ENCODE data around the gene PFN4. TPM values are rescaled to one million over a fixed set of nuclear protein-coding genes. Genes with fewer than 3 reads are reported as not detected.
"Not testable (repeated sequence)": the region's sequence is repeated elsewhere in the genome, so short reads cannot be mapped to it uniquely, and the experiment has no call there.

The PFN4 gene, protein sequence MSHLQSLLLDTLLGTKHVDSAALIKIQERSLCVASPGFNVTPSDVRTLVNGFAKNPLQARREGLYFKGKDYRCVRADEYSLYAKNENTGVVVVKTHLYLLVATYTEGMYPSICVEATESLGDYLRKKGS
- polyA plus RNA-seq: not detected

GRCh38 chr2:24123195-24123921 is at the start of gene PFN4, which contains the start of gene FAM228B:
Gene PFN4 (minus strand): TSS chr2:24123334. CDS start chr2:24122535, 799 bp downstream.
Gene FAM228B (plus strand): TSS chr2:24123469. CDS start chr2:24124362, 893 bp downstream.
- peaks cover 0 to 3% (median 0%) of the 10 kb centered on the region in 3 donors for H3K27me3 Mint-ChIP-seq (ENCODE audit: low read depth in 3 of 3)
- peak within 1 kb of the TSS; percentile 86 to 89 (median 87) for H3K4me3 Mint-ChIP-seq
- H3K9me3 Mint-ChIP-seq: no peaks in the 10 kb centered on the region
- DNase-seq: peak; percentile 79 to 82 (median 79)
- H3K27ac Mint-ChIP-seq: peak within 1 kb of the TSS; percentile 77 to 92 (median 90)
- H3K36me3 Mint-ChIP-seq: peaks cover 0 to 4% (median 3%) of the 10 kb centered on the region in 3 donors
- peaks cover 16 to 24% of the 10 kb centered on the region in 2 donors for H3K4me1 Mint-ChIP-seq

- Mint-ChIP-seq H3K4me1 (no peaks in the 10 kb centered on the region), H3K27me3 (ENCODE audit: low read depth in 3 of 3) (peaks cover 0 to 2% (median 2%) of the 10 kb centered on the region in 3 donors), H3K9me3 (no peaks in the 10 kb centered on the region), H3K36me3 (peaks cover 3 to 8% (median 5%) of the 10 kb centered on the region in 3 donors), H3K27ac (no peak overlapping the region), H3K4me3 (no peak overlapping the region)
- DNase-seq: no peak
Observed at GRCh38 chr2:24169023-24169422, 45.9 kb upstream of the PFN4 start.

GRCh38 chr2:24164416-24164973 is 41.4 kb upstream of the PFN4 start:
- Mint-ChIP-seq H3K27ac (no peak overlapping the region), H3K9me3 (peaks cover 0 to 3% (median 0%) of the 10 kb centered on the region in 6 donors), H3K27me3 (ENCODE audit: low read depth in 3 of 3) (peaks cover 0 to 2% (median 2%) of the 10 kb centered on the region in 3 donors), H3K36me3 (peaks cover 5 to 24% (median 15%) of the 10 kb centered on the region in 3 donors), H3K4me3 (no peak overlapping the region), H3K4me1 (no peaks in the 10 kb centered on the region)
- peak; percentile 10 to 26 (median 14) for DNase-seq

GRCh38 chr2:24163601-24164000 is 40.5 kb upstream of the PFN4 start:
- DNase-seq: no peak
- Mint-ChIP-seq H3K36me3 (peaks cover 5 to 29% (median 19%) of the 10 kb centered on the region in 3 donors), H3K9me3 (peaks cover 0 to 3% (median 0%) of the 10 kb centered on the region in 6 donors), H3K4me3 (no peak overlapping the region), H3K4me1 (no peaks in the 10 kb centered on the region), H3K27ac (no peak overlapping the region), H3K27me3 (ENCODE audit: low read depth in 3 of 3) (peaks cover 0 to 2% (median 2%) of the 10 kb centered on the region in 3 donors)

DNA sequence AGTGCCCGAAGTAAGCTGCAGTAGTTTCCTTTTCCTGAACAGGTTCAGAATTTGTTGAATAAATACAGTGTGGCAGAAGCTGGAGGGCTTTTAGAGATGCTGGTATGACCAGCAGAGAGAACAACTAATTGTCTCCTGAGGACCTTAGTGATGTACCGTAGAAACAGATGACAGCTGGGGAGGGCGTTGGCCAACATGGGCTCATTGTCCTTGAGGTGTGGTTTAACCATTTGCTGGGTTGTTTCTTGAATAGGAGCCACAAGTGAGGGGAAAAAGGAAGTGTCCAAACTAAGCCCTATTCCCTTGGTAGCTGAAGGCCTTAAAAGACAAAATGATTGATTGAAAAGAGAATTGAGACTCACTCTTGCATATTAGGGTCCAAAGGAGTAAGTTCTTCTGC is 40.1 kb upstream of the PFN4 start:
- Mint-ChIP-seq H3K36me3 (peaks cover 3 to 30% (median 23%) of the 10 kb centered on the region in 3 donors), H3K4me1 (no peaks in the 10 kb centered on the region), H3K4me3 (no peak overlapping the region), H3K27ac (no peak overlapping the region), H3K9me3 (peaks cover 0 to 3% (median 0%) of the 10 kb centered on the region in 6 donors), H3K27me3 (ENCODE audit: low read depth in 3 of 3) (peaks cover 0 to 2% (median 2%) of the 10 kb centered on the region in 3 donors)
- no peak for DNase-seq

DNA sequence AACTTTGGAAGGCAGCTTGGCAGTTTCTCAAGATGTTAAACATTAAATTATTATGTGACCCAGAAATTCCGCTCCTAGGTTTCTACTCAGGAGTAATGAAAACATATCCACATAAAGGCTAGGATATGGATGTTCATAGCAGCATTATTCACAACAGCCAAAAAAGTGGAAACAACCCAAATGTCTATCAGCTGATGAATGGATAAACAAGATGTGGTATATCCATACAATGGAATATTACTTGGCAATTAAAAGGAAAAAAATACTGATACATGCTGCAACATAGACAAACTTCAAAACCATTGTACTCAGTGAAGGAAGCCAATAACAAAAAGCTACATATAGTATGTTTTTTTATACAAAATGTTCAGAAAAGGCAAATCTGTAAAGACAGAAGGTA is 39.4 kb upstream of the PFN4 start:
- no peak for DNase-seq
- Mint-ChIP-seq H3K27me3 (ENCODE audit: low read depth in 3 of 3) (peaks cover 0 to 2% (median 2%) of the 10 kb centered on the region in 3 donors), H3K36me3 (peaks cover 0 to 31% (median 25%) of the 10 kb centered on the region in 3 donors), H3K4me3 (no peak overlapping the region), H3K27ac (no peak overlapping the region), H3K9me3 (peaks cover 0 to 3% (median 0%) of the 10 kb centered on the region in 6 donors), H3K4me1 (no peaks in the 10 kb centered on the region)

DNA sequence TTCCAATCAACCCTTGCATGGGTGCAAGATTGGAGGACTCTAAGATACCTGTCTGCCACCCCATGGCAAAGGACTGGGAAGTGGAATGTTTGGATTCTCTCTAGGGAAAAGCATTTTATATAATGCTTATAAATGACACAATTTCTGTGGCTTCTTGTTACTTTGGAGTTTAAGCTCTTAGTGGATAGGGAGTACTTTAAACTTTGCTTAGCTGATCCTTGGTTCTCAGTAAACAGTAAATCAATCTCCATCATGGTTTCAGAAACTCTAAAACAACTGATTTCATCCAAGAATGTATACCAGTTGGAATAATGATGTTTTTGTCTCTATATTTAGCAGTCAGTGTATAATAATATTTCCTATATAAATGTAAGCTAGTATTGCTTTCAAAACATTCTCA is 37.6 kb upstream of the PFN4 start:
- H3K27me3 Mint-ChIP-seq (ENCODE audit: low read depth in 3 of 3): peaks cover 0 to 2% (median 2%) of the 10 kb centered on the region in 3 donors
- H3K36me3 Mint-ChIP-seq: peaks cover 0 to 31% (median 25%) of the 10 kb centered on the region in 3 donors
- no peak for DNase-seq
- H3K9me3 Mint-ChIP-seq: peaks cover 0 to 3% (median 0%) of the 10 kb centered on the region in 6 donors
- no peak overlapping the region for H3K27ac Mint-ChIP-seq
- H3K4me3 Mint-ChIP-seq: no peak overlapping the region
- H3K4me1 Mint-ChIP-seq: no peaks in the 10 kb centered on the region

DNA sequence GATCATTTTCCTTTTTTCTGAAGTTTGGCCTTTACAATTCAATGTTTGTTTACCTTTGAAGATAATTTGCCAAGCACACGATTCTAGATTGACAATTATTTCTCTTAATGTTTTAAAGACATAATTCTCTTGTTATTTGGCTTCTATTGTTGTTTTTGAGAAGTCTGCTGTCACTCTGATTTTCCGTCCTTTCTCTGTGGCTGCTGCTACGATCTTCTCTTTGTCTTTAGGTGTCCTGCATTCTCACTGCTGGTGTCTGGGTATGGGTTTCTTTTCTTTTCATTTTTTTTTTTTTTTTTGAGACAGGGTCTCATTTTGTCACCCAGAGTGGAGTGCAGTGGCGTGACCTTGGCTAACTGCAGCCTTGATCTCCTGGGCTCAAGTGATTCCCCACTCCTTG is 36.6 kb upstream of the PFN4 start:
- no peak overlapping the region for H3K27ac Mint-ChIP-seq
- H3K4me1 Mint-ChIP-seq: no peaks in the 10 kb centered on the region
- H3K36me3 Mint-ChIP-seq: peaks cover 0 to 31% (median 25%) of the 10 kb centered on the region in 3 donors
- peaks cover 0 to 2% (median 2%) of the 10 kb centered on the region in 3 donors for H3K27me3 Mint-ChIP-seq (ENCODE audit: low read depth in 3 of 3)
- H3K9me3 Mint-ChIP-seq: peaks cover 0 to 3% (median 0%) of the 10 kb centered on the region in 6 donors
- H3K4me3 Mint-ChIP-seq: no peak overlapping the region
- DNase-seq: no peak

DNA sequence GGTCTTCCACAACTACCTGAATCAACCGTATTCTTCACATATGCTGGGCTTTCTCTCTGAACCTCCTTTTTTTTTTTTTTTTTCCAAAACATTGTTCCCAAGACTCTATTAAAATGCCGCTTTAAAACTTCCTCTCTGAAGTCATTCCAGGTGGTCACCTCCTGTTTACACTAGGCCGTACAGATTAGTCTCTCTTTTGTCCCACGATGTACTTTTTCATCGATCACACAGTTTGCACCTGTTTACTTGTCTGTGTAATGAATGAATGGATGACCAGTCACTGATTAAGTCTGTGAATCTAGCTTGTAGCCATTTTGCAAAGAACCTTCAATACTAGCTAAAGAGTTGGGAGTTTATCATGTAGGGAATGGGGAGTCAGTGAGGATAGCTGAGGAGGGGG is 35.0 kb upstream of the PFN4 start:
- Mint-ChIP-seq H3K9me3 (peaks cover 0 to 3% (median 0%) of the 10 kb centered on the region in 6 donors), H3K27me3 (ENCODE audit: low read depth in 3 of 3) (peaks cover 0 to 2% (median 0%) of the 10 kb centered on the region in 3 donors), H3K27ac (no peak overlapping the region), H3K4me3 (no peak overlapping the region), H3K4me1 (no peaks in the 10 kb centered on the region), H3K36me3 (peaks cover 0 to 36% (median 27%) of the 10 kb centered on the region in 3 donors)
- DNase-seq: no peak

DNA sequence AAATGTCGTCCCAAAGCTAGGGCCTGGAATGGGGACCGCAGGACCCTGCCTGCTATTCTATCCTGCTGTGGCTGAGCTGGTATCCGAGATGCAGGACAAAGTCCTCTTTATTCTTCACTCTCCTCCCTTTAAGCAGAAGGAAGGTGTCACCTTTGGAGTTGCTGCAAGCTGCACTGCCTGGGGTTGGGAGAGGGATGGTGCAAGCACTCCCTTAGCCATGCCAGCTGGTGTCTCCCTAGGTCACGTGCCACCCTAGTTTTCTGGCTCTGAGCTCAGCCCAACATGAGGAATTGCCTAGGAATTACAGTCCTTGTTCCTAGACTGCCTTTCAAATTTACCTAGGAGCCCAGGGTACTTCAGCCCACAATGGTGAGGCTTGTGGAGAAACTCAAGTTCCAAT is 30.3 kb upstream of the PFN4 start:
- H3K36me3 Mint-ChIP-seq: peaks cover 13 to 41% (median 30%) of the 10 kb centered on the region in 3 donors
- no peak overlapping the region for H3K27ac Mint-ChIP-seq
- no peak for DNase-seq

DNA sequence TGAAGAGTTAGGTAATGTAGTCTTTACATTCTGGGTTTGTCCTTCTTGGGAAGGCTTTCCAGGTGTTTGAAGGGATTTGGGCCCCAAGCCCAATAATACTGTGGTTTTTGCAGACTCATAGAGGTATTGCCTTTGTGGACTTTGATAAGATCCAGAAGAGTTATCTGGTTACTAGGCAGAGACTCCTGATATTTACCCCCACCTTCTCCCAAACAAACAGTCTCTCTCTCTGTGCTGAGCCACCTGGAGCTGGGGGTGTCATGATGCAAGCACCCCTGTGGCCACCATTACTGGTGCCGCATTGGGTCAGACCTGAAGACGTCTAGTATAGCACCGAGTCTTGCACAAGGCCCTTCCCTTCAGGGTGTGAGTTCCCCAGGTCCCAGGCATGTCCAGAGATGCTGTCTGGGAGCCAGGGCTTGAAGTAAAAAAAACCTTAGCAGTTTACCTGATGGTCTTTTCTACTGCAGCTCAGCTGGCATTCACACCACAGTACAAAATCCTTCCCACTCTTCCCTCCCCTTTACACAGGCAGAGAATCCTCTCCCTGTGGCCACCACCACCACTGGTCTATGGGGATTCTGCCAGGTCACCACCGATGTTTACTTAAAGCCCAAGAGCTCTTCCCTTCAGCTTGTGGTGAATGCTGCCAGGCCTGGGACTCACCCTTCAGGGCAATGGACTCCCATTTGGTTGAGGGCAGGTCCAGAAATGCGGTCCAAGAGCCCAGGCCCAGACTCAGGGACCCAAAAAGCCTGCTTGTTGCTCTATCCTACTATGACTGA is 29.5 kb upstream of the PFN4 start:
- H3K9me3 Mint-ChIP-seq: peaks cover 0 to 8% (median 2%) of the 10 kb centered on the region in 6 donors
- DNase-seq: no peak

More for the DNA sequence above, 30.3 kb upstream of the PFN4 start:
- no peak overlapping the region for H3K4me3 Mint-ChIP-seq
- no peaks in the 10 kb centered on the region for H3K4me1 Mint-ChIP-seq
- H3K27me3 Mint-ChIP-seq (ENCODE audit: low read depth in 3 of 3): no peaks in the 10 kb centered on the region
- peaks cover 0 to 3% (median 0%) of the 10 kb centered on the region in 6 donors for H3K9me3 Mint-ChIP-seq

DNA sequence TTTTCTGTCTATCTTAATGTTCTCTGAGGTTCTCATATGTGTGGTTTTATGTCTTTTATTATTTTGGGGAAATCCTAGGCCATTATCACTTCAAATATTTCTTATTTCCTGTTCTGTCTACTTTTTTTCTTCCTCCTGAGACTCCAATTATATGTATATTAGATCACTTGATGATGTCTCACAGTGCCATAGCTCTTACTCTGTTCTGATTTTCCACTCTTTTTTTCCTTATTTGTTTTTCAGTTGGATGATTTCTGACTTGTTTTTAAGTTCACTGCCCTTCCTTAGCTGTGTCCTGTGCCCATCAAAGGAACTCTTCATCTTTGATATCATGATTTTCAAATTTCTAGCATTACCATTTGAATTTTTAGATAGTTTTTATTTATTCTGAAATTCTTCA is 24.2 kb upstream of the PFN4 start:
- no peaks in the 10 kb centered on the region for H3K4me1 Mint-ChIP-seq
- no peaks in the 10 kb centered on the region for H3K27me3 Mint-ChIP-seq (ENCODE audit: low read depth in 3 of 3)
- peaks cover 4 to 12% (median 7%) of the 10 kb centered on the region in 6 donors for H3K9me3 Mint-ChIP-seq
- DNase-seq: no peak
- H3K36me3 Mint-ChIP-seq: peaks cover 27 to 46% (median 43%) of the 10 kb centered on the region in 3 donors
- H3K4me3 Mint-ChIP-seq: no peak overlapping the region
- H3K27ac Mint-ChIP-seq: no peak overlapping the region

More for the DNA sequence above, 29.5 kb upstream of the PFN4 start:
- H3K27me3 Mint-ChIP-seq (ENCODE audit: low read depth in 3 of 3): no peaks in the 10 kb centered on the region
- no peak overlapping the region for H3K27ac Mint-ChIP-seq
- no peaks in the 10 kb centered on the region for H3K4me1 Mint-ChIP-seq
- no peak overlapping the region for H3K4me3 Mint-ChIP-seq
- peaks cover 18 to 42% (median 33%) of the 10 kb centered on the region in 3 donors for H3K36me3 Mint-ChIP-seq

DNA sequence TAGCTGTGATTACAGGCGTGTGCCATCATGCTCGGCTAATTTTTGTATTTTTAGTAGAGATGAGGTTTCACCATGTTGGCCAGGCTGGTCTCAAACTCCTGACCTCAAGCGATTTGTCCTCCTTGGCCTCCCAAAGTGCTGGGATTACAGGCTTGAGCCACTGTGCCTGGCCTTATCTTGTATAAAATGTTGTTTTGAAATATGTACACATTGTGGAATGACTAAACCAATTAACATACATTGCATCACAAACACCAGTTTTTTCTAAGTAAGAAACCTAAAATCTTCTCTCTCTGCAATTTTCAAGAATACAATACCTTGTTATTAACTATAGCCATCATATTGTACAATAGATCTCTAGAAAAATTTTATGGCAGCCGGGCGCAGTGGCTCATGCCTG is 17.2 kb upstream of the PFN4 start:
- not testable (repeated sequence) for H3K4me1 Mint-ChIP-seq; H3K9me3 Mint-ChIP-seq; DNase-seq; H3K4me3 Mint-ChIP-seq; H3K27me3 Mint-ChIP-seq (ENCODE audit: low read depth in 3 of 3); H3K27ac Mint-ChIP-seq
- peaks cover 6 to 14% (median 10%) of the 10 kb centered on the region in 3 donors for H3K36me3 Mint-ChIP-seq

All from immature natural killer cell (primary cell).